GM19438 (cell line): ENCODE data around the gene ZCCHC17.
A peak's percentile ranks its signal among the peaks of the same experiment; 100 is the strongest.

Experiments
- ATAC-seq: cut with Tn5 transposase; IDR thresholded peaks from one replicate; pipeline ENCODE4 v1.9.1; 2021; ENCODE audit warnings: low read depth; ENCODE audit not compliant: unreplicated experiment

The ZCCHC17 gene

GRCh38 chr1:31389616-31390015 is 92.8 kb downstream of the ZCCHC17 start:
- no peak for ATAC-seq

GRCh38 chr1:31390071-31390470 is 93.2 kb downstream of the ZCCHC17 start:
- no peak for ATAC-seq

GRCh38 chr1:31393463-31393862 is 96.6 kb downstream of the ZCCHC17 start:
- ATAC-seq: no peak

GRCh38 chr1:31394584-31395193 is 97.9 kb downstream of the ZCCHC17 start:
- peak; percentile 63 for ATAC-seq

- no peak for ATAC-seq
Observed at GRCh38 chr1:31396633-31397351, 100.0 kb downstream of the ZCCHC17 start.

GRCh38 chr1:31397360-31398095 is 100.7 kb downstream of the ZCCHC17 start:
- ATAC-seq: no peak

GRCh38 chr1:31398246-31398645 is 101.4 kb downstream of the ZCCHC17 start:
- no peak for ATAC-seq

GRCh38 chr1:31399976-31400375 is 103.1 kb downstream of the ZCCHC17 start:
- ATAC-seq: no peak

- no peak for ATAC-seq
Observed at GRCh38 chr1:31400393-31400792, 103.6 kb downstream of the ZCCHC17 start.

GRCh38 chr1:31401241-31401640 is 104.4 kb downstream of the ZCCHC17 start:
- no peak for ATAC-seq

GRCh38 chr1:31405578-31406245 is 108.9 kb downstream of the ZCCHC17 start:
- no peak for ATAC-seq

GRCh38 chr1:31407029-31407626 is 110.3 kb downstream of the ZCCHC17 start:
- no peak for ATAC-seq

GRCh38 chr1:31408788-31409318 is 112.0 kb downstream of the ZCCHC17 start:
- no peak for ATAC-seq

GRCh38 chr1:31409946-31410858 is 113.4 kb downstream of the ZCCHC17 start:
- no peak for ATAC-seq

GRCh38 chr1:31410871-31411270 is 114.0 kb downstream of the ZCCHC17 start:
- no peak for ATAC-seq

- no peak for ATAC-seq
Observed at GRCh38 chr1:31412205-31412604, 115.4 kb downstream of the ZCCHC17 start.

GRCh38 chr1:31412732-31413404 is 116.0 kb downstream of the ZCCHC17 start, which contains the start of gene SERINC2:
Gene SERINC2 (plus strand): TSS chr1:31413213. CDS start chr1:31413266, 53 bp downstream.
- ATAC-seq: no peak

- no peak for ATAC-seq
Observed at GRCh38 chr1:31413405-31414001, 116.7 kb downstream of the ZCCHC17 start.
